Measurements from ENCODE around the gene C1orf210. TPM values are rescaled to one million over a fixed set of nuclear protein-coding genes. Genes with fewer than 3 reads are reported as not detected.

The C1orf210 gene
- polyA plus RNA-seq, 1 donor (not counting 4 experiments of a cell fraction or from before 2014, with no cell fraction given): 5.6 TPM

DNA sequence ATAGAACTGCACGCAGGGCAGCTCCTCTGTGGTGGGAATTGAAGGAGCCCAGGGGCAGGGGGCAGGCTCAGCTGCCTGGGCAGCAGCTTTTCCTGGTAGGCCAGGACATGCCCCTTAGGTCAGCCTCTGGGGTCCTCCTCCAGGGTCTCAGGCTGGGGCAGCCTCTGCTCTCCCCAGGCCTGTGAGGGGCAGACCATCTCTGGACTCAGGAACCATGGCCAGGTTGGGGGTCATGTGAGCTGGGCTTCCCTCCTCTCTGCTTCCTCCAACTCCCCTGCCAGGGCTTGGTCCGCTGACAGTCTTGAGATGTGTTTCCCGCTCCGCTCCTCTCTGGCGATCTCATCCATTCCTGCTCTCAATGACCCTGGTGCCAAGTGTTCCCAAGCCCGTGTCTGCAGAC, 5.7 kb downstream of the C1orf210 start:
- H3K9me3 ChIP-seq (ENCODE audit: control insufficient read depth, low read depth, low read length): no peaks in the 10 kb centered on the region
- H3K9me1 ChIP-seq (ENCODE audit: control insufficient read depth, extremely low read depth, insufficient read depth, low read length): no peaks in the 10 kb centered on the region
- H4K20me1 ChIP-seq (ENCODE audit: control insufficient read depth, extremely low read depth, insufficient read depth, low read length): no peaks in the 10 kb centered on the region
- dilution Hi-C loops (cut with MboI; ENCODE audit: extremely low pct_ligation_motif_present, low sequenced_read_pairs): no loop called here
- FAIRE-seq (no peak), DNase-seq (ENCODE audit: low read depth, low spot score) (no peak)
- H3K27me3 ChIP-seq (ENCODE audit: control insufficient read depth, extremely low read depth, insufficient read depth, low read length): no peaks in the 10 kb centered on the region
- H2AFZ ChIP-seq (ENCODE audit: control insufficient read depth, low read length): no peak overlapping the region
- H3K27ac ChIP-seq (ENCODE audit: control insufficient read depth, insufficient read depth, low read length): no peak overlapping the region
- H3K79me2 ChIP-seq (ENCODE audit: control insufficient read depth, insufficient read depth, low read length): no peaks in the 10 kb centered on the region
- H3K36me3 ChIP-seq (ENCODE audit: control insufficient read depth in 2 of 2, extremely low read depth in 1 of 2, insufficient read depth in 2 of 2, low read length in 2 of 2): no peaks in the 10 kb centered on the region
- H3K4me2 ChIP-seq (ENCODE audit: control insufficient read depth, extremely low read depth, insufficient read depth, low read depth, low read length): no peak overlapping the region
- H3K4me3 ChIP-seq (ENCODE audit: control insufficient read depth in 2 of 3, extremely low read depth in 1 of 3, insufficient read depth in 2 of 3, low read depth in 1 of 3, low read length in 3 of 3): no peak overlapping the region
- TF ChIP-seq, protein P1, sequence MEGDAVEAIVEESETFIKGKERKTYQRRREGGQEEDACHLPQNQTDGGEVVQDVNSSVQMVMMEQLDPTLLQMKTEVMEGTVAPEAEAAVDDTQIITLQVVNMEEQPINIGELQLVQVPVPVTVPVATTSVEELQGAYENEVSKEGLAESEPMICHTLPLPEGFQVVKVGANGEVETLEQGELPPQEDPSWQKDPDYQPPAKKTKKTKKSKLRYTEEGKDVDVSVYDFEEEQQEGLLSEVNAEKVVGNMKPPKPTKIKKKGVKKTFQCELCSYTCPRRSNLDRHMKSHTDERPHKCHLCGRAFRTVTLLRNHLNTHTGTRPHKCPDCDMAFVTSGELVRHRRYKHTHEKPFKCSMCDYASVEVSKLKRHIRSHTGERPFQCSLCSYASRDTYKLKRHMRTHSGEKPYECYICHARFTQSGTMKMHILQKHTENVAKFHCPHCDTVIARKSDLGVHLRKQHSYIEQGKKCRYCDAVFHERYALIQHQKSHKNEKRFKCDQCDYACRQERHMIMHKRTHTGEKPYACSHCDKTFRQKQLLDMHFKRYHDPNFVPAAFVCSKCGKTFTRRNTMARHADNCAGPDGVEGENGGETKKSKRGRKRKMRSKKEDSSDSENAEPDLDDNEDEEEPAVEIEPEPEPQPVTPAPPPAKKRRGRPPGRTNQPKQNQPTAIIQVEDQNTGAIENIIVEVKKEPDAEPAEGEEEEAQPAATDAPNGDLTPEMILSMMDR (optimal IDR thresholded peaks at IDR 0.05 in 1 of 3, IDR thresholded peaks at IDR 0.05 in 1 of 3, conservative IDR thresholded peaks at IDR 0.05 in 1 of 3; ENCODE audit: extremely low read depth in 1 of 3, insufficient read depth in 2 of 3, low read length in 3 of 3): no peak
- no peak for TF ChIP-seq EZH2 (IDR thresholded peaks at IDR 0.05; ENCODE audit: low read length)
- peaks cover 4% of the 10 kb centered on the region for H3K4me1 ChIP-seq (ENCODE audit: control insufficient read depth, extremely low read depth, insufficient read depth, low read length)
- no peak overlapping the region for H3K9ac ChIP-seq (ENCODE audit: control insufficient read depth, extremely low read depth, insufficient read depth, low read length)

DNA sequence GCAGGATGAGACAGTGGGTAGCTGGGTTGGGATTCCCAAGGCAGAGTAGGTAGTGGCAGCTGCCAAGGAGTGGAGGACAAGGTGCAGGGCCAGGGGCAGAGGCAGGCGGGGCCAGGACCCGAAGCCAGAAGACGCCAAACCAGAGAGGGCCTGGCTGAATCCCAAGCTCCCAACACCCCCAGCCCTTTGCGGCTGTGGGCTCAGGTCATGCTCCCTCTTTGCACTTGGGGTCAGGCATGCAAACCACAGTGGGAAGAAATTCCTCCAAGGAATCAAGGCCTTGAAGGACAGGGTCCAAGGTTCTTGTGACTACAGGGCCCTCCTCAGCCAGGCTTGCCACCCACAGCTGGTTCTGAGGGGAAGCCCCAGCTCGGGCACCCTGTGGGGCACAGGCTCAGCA, 6.2 kb downstream of the C1orf210 start:
- FAIRE-seq (no peak), DNase-seq (ENCODE audit: low read depth, low spot score) (no peak)
- dilution Hi-C loops (cut with MboI; ENCODE audit: extremely low pct_ligation_motif_present, low sequenced_read_pairs): no loop called here
- TF ChIP-seq EZH2 (IDR thresholded peaks at IDR 0.05; ENCODE audit: low read length): no peak
- TF ChIP-seq, protein P1 (optimal IDR thresholded peaks at IDR 0.05 in 1 of 3, IDR thresholded peaks at IDR 0.05 in 1 of 3, conservative IDR thresholded peaks at IDR 0.05 in 1 of 3; ENCODE audit: extremely low read depth in 1 of 3, insufficient read depth in 2 of 3, low read length in 3 of 3): no peak
- H3K27ac ChIP-seq (ENCODE audit: control insufficient read depth, insufficient read depth, low read length): no peak overlapping the region
- H3K79me2 ChIP-seq (ENCODE audit: control insufficient read depth, insufficient read depth, low read length): no peaks in the 10 kb centered on the region
- H3K4me1 ChIP-seq (ENCODE audit: control insufficient read depth, extremely low read depth, insufficient read depth, low read length): peaks cover 8% of the 10 kb centered on the region
- no peaks in the 10 kb centered on the region for H4K20me1 ChIP-seq (ENCODE audit: control insufficient read depth, extremely low read depth, insufficient read depth, low read length)
- H3K9me1 ChIP-seq (ENCODE audit: control insufficient read depth, extremely low read depth, insufficient read depth, low read length): no peaks in the 10 kb centered on the region
- H3K36me3 ChIP-seq (ENCODE audit: control insufficient read depth in 2 of 2, extremely low read depth in 1 of 2, insufficient read depth in 2 of 2, low read length in 2 of 2): no peaks in the 10 kb centered on the region
- H3K4me3 ChIP-seq (ENCODE audit: control insufficient read depth in 2 of 3, extremely low read depth in 1 of 3, insufficient read depth in 2 of 3, low read depth in 1 of 3, low read length in 3 of 3): no peak overlapping the region
- H3K4me2 ChIP-seq (ENCODE audit: control insufficient read depth, extremely low read depth, insufficient read depth, low read depth, low read length): no peak overlapping the region
- H3K27me3 ChIP-seq (ENCODE audit: control insufficient read depth, extremely low read depth, insufficient read depth, low read length): no peaks in the 10 kb centered on the region
- H3K9me3 ChIP-seq (ENCODE audit: control insufficient read depth, low read depth, low read length): no peaks in the 10 kb centered on the region
- H2AFZ ChIP-seq (ENCODE audit: control insufficient read depth, low read length): no peak overlapping the region
- no peak overlapping the region for H3K9ac ChIP-seq (ENCODE audit: control insufficient read depth, extremely low read depth, insufficient read depth, low read length)
